Brain pericyte (primary cell): ENCODE data around the gene RECK.

Experiments used
- DNase-seq: peaks from one replicate; pipeline ENCODE4 v3.0.0-alpha.2; 2012; ENCODE audit warnings: low read depth, low spot score

Gene RECK

DNA sequence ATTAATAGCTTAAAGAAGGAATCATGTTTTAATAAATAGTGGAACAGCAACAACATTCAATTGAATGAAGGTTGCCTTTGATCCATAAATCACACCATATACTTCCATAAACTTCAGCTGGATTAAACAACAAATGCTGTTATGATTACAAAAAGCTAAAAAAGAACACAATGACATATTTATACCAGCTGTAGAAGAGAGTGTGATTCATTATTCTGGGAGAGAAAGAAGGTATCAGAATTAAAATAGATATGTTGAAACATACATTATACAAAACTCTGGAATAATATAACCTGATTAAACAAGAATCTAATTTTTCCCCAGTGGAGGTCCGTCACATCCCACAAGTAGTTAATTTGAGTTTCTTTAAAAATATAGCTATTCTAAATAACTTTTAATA, 7.5 kb upstream of the RECK start:
- DNase-seq, result no peak

DNA sequence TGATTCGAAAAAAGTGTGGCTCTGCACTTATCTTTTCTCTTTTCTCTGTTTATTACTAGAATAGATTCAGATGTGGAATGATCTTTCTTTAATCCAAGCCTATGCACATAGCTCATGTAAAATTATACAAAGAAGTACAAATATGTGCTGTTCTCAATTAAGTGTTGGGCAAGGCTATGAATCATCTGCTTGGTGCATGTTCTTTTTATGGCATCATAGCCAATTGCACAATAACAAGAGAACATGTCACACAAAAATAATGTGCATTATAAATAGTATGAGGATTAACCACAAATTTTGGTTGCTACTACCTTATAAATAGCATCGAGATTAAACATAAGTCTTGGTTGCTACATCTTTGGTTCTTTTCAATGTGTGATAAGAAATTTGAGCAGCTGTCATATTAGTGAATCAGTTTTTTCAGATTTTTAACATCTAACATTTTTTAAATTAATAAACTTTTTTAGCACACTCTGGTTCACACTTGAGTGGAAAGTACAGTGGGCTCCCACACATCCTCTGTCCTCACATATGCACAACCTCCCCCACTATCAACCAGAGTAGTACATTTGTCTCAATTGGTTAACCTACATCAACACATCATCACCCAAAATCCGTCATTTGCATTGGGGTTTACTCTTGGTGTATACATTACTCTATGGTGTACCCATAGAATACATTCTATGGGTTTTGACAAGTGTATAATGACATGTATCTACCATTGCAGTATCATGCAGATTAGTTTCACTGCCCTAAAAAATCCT, 6.8 kb upstream of the RECK start:
- peak; percentile 58 for DNase-seq

DNA sequence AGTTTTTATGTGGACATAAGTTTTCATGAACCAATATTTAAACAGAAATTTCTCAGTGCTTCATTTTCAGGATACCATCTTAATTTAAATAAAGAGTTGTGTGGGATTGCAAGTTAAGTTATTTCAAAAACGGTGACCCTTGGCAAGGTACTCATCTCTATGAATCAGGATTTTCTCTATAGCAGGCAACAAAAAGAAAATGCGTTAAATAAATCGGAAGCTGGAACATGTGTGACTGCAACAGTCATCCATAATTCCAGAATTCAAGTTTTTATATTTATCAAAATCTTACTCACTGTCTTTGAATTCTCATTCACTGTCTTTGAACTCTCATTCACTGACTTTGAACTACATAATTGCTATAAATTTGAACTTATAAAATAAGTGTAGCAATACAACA, 5.8 kb upstream of the RECK start:
- DNase-seq, result no peak

DNA sequence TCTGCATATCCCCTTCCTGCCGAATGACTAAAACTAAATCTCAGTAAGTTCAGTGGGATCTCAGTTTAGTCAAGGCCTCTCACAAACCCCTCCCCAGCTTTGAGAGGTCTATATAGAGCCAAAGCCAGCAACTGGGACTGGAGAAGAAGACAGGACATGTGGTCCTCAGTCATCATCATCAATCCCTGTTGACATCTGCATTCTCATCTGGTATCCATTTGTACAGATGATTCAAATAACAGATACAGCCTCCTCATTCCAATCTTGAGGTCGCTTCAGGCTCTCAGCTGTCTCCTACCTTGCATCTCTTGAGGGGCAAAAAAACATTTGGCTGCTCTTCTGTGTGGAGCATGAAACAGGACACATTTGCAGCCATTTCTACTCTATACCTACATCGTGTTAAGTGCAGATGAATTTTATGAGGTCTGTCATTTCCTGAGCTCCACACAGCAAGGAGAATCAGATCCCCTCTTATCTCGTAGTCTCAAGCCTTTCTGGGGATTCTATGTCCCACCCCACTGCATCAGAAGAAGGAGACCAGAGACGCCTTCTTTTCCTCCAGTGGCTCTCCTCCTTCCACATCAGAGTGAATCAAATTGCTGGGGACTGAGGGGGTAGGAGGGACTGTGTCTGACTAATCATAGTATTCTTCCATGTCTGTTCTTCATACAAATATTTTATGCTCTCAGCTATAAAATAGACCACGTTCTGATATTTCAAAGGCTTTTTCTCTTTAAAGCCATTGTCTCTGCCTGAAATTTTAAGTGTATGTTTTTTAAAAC, 4.7 kb upstream of the RECK start:
- DNase-seq, result no peak

GRCh38 chr9:36033788-36034187, 2.9 kb upstream of the RECK start:
- DNase-seq, result no peak

DNA sequence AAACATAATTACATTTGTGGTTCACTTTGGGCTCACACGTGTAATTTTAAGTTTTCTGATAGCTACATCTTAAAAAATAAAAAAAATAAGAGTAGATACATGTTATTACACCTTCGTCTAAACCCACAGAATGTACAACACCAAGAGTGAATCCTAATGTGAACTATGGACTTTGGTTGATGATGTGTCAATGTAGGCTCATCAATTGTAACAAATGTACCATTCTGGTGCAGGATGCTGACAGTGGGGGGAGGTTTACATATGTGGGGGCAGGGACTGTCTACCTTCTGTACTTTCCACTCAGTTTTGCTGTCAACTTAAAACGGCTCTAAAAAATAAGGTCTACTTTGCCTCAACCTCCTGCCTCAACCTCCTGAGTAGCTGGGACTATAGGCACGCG, 2.5 kb upstream of the RECK start:
- no peak for DNase-seq

- no peak for DNase-seq
These were observed 1.7 kb upstream of the RECK start for GRCh38 chr9:36035006-36035405.

GRCh38 chr9:36036253-36036779, 397 bp upstream of the RECK start:
- no peak for DNase-seq

DNA sequence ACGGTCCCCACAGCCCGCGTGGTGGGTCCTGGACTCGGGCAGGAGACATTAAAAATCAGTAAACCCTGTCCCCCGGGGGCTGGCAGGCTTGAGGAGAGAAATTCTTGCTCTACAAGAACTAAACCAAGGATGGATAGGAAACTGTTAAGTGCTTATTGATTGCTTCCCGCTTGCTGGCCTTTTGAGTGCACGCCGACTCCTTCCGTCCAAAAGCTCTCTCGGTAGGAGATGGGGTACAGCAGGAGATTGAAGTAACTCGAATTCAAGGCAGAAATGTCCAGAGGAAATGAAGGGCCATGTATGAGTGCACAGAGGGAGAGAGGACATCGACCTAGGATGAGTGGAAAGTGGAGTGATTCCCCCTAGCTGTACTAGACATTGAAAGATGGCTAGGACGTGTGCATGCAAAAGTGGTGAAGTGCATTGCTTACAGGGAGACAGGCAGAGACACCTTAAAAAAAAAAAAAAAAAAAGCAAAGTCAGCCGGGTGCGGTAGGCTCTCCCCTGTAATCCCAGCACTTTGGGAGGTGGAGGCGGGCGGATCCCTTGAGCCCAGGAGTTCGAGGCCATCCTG, 923 bp downstream of the RECK start:
- DNase-seq, result peak; percentile 25

- no peak for DNase-seq
These were observed 2.4 kb downstream of the RECK start for GRCh38 chr9:36039121-36039520.

DNA sequence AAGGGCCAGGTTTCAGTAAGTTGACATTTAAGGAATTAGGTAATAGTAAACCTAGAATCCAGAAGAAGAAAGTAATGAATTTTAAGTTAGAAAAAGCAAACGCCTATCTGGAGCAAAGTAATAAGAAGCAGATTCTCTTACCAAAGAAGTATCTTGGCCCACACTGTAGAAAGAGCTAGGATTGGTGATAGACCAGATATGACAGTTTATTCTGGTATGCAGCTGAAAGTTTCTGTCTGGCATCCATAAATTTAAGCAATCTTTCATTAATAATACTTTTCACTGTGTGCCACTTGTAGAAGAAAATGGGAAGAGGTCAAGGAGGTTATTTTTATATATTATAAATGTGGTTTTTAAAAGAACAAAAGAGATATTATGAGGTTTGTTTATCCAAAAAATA, 3.0 kb downstream of the RECK start:
- DNase-seq, result no peak

GRCh38 chr9:36040271-36040925, 3.7 kb downstream of the RECK start:
- no peak for DNase-seq

- no peak for DNase-seq
These were observed 4.8 kb downstream of the RECK start for GRCh38 chr9:36041506-36041905.

DNA sequence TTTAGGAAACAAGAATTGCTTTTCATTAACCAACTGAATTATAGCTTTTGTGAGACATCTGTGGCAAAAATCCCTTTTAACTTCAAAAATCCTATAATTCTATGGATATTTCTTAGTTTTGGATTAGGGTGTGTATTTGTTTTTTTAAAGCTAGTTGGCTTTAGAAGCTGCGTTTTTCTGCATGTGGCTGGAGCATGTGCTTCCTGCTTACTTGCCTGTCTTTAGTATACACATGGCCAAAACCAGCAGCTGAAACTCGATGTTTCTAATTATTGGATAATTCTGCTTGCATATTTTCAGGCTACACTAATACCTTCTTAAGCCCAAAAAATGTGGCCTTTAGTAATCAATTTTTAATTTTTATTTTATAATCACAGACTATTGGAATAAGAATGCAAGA, 8.9 kb downstream of the RECK start:
- no peak for DNase-seq

DNA sequence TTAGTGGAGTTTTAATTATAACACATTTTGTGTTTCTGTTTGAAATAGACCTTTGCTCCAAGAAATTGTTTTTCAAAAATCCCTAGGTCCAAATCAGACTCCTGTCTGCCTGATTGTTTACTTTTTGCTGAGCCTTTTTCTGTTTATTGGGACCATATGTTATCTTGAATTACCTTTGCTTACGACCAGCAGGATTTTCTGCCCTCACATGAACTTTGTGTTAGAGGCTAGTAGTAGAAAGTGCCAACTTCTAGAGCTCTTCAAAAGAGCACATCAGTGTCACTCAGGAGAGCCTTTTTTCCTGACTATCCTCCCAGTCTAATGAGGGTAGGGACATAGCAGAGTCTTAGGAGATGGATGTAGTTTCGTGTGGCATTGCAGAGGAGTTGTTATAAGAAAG, 10.2 kb downstream of the RECK start:
- DNase-seq, result no peak

- DNase-seq, result no peak
These were observed 12.7 kb downstream of the RECK start for GRCh38 chr9:36049408-36049807.

DNA sequence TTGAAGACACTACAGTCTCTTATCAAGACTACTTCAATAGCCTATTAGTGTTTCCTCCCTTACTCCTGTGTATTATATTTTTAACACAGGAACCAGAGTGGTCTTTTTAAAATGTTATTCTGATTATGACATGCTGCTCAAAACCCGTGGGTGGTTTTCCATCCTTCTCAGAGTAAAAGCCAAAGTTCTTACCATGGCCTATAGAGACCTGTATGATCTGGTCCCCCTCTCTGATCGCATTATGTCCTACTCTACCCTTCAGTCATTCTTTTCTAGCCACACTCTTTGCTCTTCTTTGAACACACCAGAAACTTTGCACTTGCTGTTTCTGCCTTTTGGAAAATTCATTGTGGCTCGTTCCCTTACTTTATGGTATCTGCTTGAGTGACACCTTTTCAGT, 13.8 kb downstream of the RECK start:
- no peak for DNase-seq

GRCh38 chr9:36051317-36051716, 14.6 kb downstream of the RECK start:
- no peak for DNase-seq

- DNase-seq, result no peak
These were observed 17.3 kb downstream of the RECK start for GRCh38 chr9:36053971-36054370.

- no peak for DNase-seq
These were observed 20.2 kb downstream of the RECK start for GRCh38 chr9:36056896-36057295.

- DNase-seq, result no peak
These were observed 27.2 kb downstream of the RECK start for GRCh38 chr9:36063804-36064447.
